Keratinocyte (primary cell): ENCODE measurements around the gene QTRT2. TPM values are rescaled to one million over a fixed set of nuclear protein-coding genes. Genes with fewer than 3 reads are reported as not detected.

ENCODE experiments used
- DNase-seq: peaks from one replicate; pipeline ENCODE4 v3.0.0-alpha.2; 2011; ENCODE audit warnings: low read depth, missing footprints, low spot score
- FAIRE-seq: peaks from 2 replicates; lab custom pipeline; 2011; peaks lifted over from hg19 to GRCh38; lab: Jason Lieb, UNC
- H2AFZ ChIP-seq: 2 replicates; pipeline ENCODE4 v1.6.0; 2012; ENCODE audit warnings: low read length, control low read depth, inconsistent platforms; ENCODE audit not compliant: control insufficient read depth
- H3K27ac ChIP-seq: 2 replicates; pipeline ENCODE4 v1.5.1; 2011; ENCODE audit warnings: low read length; ENCODE audit not compliant: control insufficient read depth, insufficient read depth
- H3K27me3 ChIP-seq: 3 replicates; pipeline ENCODE4 v1.6.0; 2011; ENCODE audit warnings: low read length; ENCODE audit not compliant: control insufficient read depth, insufficient read depth; ENCODE audit errors: extremely low read depth
- H3K36me3 ChIP-seq, 2 experiments: 2 replicates in 1 of 2; 3 replicates in 1 of 2; pipeline ENCODE4 v1.5.1; 2011; ENCODE audit warnings: low read length in 2 of 2, mild to moderate bottlenecking in 1 of 2; ENCODE audit not compliant: control insufficient read depth in 2 of 2, insufficient read depth in 2 of 2; ENCODE audit errors: extremely low read depth in 1 of 2
- H3K4me1 ChIP-seq: 3 replicates; pipeline ENCODE4 v1.5.1; 2011; ENCODE audit warnings: low read length; ENCODE audit not compliant: control insufficient read depth, insufficient read depth; ENCODE audit errors: extremely low read depth
- H3K4me2 ChIP-seq: 3 replicates; pipeline ENCODE4 v1.6.0; 2011; ENCODE audit warnings: low read depth, low read length; ENCODE audit not compliant: control insufficient read depth, insufficient read depth; ENCODE audit errors: extremely low read depth
- H3K4me3 ChIP-seq, 3 experiments: fragments of 200-600 bp in 1 of 3; sonication (generic) in 1 of 3; 2 replicates in 2 of 3; 3 replicates in 1 of 3; pipeline ENCODE4 v1.5.1; 2011 to 2016; ENCODE audit warnings: low read length in 3 of 3, mild to moderate bottlenecking in 3 of 3, control low read depth in 2 of 3, inconsistent platforms in 1 of 3, low read depth in 1 of 3, mixed read lengths in 1 of 3, mixed run types in 1 of 3, moderate library complexity in 1 of 3; ENCODE audit not compliant: control insufficient read depth in 2 of 3, insufficient read depth in 2 of 3; ENCODE audit errors: extremely low read depth in 1 of 3
- H3K79me2 ChIP-seq: 2 replicates; pipeline ENCODE4 v1.6.0; 2012; ENCODE audit warnings: low read length; ENCODE audit not compliant: control insufficient read depth, insufficient read depth
- H3K9ac ChIP-seq: 3 replicates; pipeline ENCODE4 v1.6.0; 2011; ENCODE audit warnings: low read length; ENCODE audit not compliant: control insufficient read depth, insufficient read depth; ENCODE audit errors: extremely low read depth
- H3K9me1 ChIP-seq: 3 replicates; pipeline ENCODE4 v1.6.0; 2011; ENCODE audit warnings: low read length; ENCODE audit not compliant: control insufficient read depth, insufficient read depth; ENCODE audit errors: extremely low read depth
- H3K9me3 ChIP-seq: 2 replicates; pipeline ENCODE4 v1.5.1; 2012; ENCODE audit warnings: low read depth, low read length; ENCODE audit not compliant: control insufficient read depth
- H4K20me1 ChIP-seq: 3 replicates; pipeline ENCODE4 v1.6.0; 2011; ENCODE audit warnings: low read length; ENCODE audit not compliant: control insufficient read depth, insufficient read depth; ENCODE audit errors: extremely low read depth
- EZH2 ChIP-seq: IDR thresholded peaks from one replicate; pipeline ENCODE4 v1.6.1; 2012; ENCODE audit warnings: inconsistent platforms, mild to moderate bottlenecking, low read length, moderate library complexity
- dilution Hi-C: fragments of 300-500 bp; cut with MboI; formaldehyde crosslinking; loops from one replicate; pipeline ENCODE4 v1.7.0; 2020; ENCODE audit warnings: low sequenced_read_pairs; ENCODE audit not compliant: extremely low pct_ligation_motif_present
- polyA plus RNA-seq, 5 experiments: library from polyadenylated mRNA; depleted of rRNA in 3 of 5; stranded (reverse) in 3 of 5; stranded (forward) in 1 of 5; unstranded in 1 of 5; fragments of >200 nt; gene quantifications; 1 replicate in 1 of 5; 2 replicates in 3 of 5; 3 replicates in 1 of 5; pipeline versions ENCODE4 v1.2.1 to v1.2.3, GENCODE V29; 2011 to 2012; ENCODE audit warnings: missing spikeins in 2 of 5, low read depth in 1 of 5, low replicate concordance in 1 of 5
- TF ChIP-seq, protein P1 (sequence below), 3 experiments: IDR thresholded peaks in 1 of 3; conservative IDR thresholded peaks in 1 of 3; optimal IDR thresholded peaks in 1 of 3; 2 replicates in 2 of 3; 3 replicates in 1 of 3; pipeline versions ENCODE3 to v1.5.1; 2011; ENCODE audit warnings: low read length in 3 of 3, mild to moderate bottlenecking in 3 of 3, moderate library complexity in 2 of 3, control low read depth in 1 of 3, inconsistent platforms in 1 of 3; ENCODE audit not compliant: insufficient read depth in 2 of 3; ENCODE audit errors: extremely low read depth in 1 of 3

QTRT2 gene
- polyA plus RNA-seq, 1 donor (not counting 4 experiments of a cell fraction or from before 2014, with no cell fraction given): 18.3 TPM

DNA sequence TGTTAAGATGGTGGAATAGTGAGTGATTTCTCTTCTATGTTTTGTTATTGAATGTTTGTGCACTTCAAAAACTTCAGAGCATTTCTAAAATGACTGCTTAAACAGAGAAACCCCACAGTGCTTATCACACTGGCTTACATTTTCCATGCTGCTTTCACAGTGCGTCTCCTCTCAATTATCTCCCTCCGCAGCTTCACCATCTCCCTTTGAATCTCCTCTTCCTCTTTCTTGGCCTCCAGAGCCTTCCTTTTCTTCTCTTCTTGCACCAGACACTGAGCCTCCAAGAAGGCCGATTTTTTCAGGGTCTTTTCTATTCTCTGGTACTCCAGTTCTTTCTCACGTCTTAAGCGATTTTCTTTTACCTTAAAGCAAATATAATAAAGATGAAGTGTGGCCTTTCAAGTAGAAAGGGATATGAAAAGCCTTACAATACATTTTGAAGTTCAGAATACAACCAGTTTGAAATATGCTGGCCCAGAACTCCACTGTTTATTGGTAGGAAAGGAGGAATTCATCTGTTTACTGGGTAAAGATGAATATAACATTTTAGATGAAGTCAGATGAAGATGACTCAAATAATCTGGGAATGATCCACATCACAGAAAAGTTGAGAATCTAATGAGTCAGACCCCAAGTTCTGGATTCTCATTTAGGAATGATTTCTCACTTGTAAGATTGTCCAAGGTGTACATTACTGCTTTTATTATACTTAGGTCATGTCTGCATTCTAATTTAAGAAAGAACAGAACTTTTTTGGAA is 21.6 kb upstream of the QTRT2 start:
- no peak for FAIRE-seq
- no peak overlapping the region for H3K4me3 ChIP-seq
- no peaks in the 10 kb centered on the region for H3K9me1 ChIP-seq
- H3K9ac ChIP-seq: no peak overlapping the region
- no peak overlapping the region for H2AFZ ChIP-seq
- dilution Hi-C loops: no loop called here
- no peaks in the 10 kb centered on the region for H3K79me2 ChIP-seq
- H3K4me1 ChIP-seq: no peaks in the 10 kb centered on the region
- H3K27me3 ChIP-seq: no peaks in the 10 kb centered on the region
- no peak overlapping the region for H3K27ac ChIP-seq
- TF ChIP-seq EZH2: no peak
- TF ChIP-seq, protein P1, sequence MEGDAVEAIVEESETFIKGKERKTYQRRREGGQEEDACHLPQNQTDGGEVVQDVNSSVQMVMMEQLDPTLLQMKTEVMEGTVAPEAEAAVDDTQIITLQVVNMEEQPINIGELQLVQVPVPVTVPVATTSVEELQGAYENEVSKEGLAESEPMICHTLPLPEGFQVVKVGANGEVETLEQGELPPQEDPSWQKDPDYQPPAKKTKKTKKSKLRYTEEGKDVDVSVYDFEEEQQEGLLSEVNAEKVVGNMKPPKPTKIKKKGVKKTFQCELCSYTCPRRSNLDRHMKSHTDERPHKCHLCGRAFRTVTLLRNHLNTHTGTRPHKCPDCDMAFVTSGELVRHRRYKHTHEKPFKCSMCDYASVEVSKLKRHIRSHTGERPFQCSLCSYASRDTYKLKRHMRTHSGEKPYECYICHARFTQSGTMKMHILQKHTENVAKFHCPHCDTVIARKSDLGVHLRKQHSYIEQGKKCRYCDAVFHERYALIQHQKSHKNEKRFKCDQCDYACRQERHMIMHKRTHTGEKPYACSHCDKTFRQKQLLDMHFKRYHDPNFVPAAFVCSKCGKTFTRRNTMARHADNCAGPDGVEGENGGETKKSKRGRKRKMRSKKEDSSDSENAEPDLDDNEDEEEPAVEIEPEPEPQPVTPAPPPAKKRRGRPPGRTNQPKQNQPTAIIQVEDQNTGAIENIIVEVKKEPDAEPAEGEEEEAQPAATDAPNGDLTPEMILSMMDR (optimal IDR thresholded peaks at IDR 0.05 in 1 of 3, IDR thresholded peaks at IDR 0.05 in 1 of 3, conservative IDR thresholded peaks at IDR 0.05 in 1 of 3; ENCODE audit: extremely low read depth in 1 of 3, insufficient read depth in 2 of 3, low read length in 3 of 3): no peak
- no peak for DNase-seq
- H3K36me3 ChIP-seq: peaks cover 0 to 3% of the 10 kb centered on the region in 2 experiments
- no peak overlapping the region for H3K4me2 ChIP-seq
- no peaks in the 10 kb centered on the region for H4K20me1 ChIP-seq
- H3K9me3 ChIP-seq: no peaks in the 10 kb centered on the region

DNA sequence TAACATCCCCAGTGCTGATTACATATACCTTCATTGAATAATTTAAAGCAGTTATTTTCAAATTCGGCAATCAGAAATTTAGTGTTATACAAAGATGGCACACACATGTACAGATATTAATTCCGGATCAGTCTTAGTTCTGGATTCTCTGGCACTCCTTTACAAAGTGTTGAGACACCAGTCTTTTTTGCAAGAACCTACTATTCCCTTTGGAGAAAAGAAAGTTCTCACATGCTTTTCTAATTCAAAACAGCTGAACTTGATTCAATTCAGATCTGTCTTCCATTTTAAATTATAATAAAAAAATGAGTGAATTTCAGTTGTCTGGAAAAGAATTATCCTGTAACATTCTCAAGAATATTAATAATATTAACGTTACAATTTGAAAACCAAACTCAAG is 20.6 kb upstream of the QTRT2 start:
- FAIRE-seq (no peak), DNase-seq (no peak)
- Histone ChIP-seq H3K4me1 (no peaks in the 10 kb centered on the region), H3K4me3 (no peak overlapping the region), H3K79me2 (no peaks in the 10 kb centered on the region), H3K27me3 (no peaks in the 10 kb centered on the region), H3K9me3 (no peaks in the 10 kb centered on the region), H2AFZ (no peak overlapping the region), H3K9ac (no peak overlapping the region), H4K20me1 (no peaks in the 10 kb centered on the region), H3K27ac (no peak overlapping the region), H3K4me2 (no peak overlapping the region), H3K36me3 (peaks cover 0 to 3% of the 10 kb centered on the region in 2 experiments), H3K9me1 (no peaks in the 10 kb centered on the region)
- dilution Hi-C loops: no loop called here
- TF ChIP-seq, protein P1 (optimal IDR thresholded peaks at IDR 0.05 in 1 of 3, IDR thresholded peaks at IDR 0.05 in 1 of 3, conservative IDR thresholded peaks at IDR 0.05 in 1 of 3; ENCODE audit: extremely low read depth in 1 of 3, insufficient read depth in 2 of 3, low read length in 3 of 3): no peak
- no peak for TF ChIP-seq EZH2
